Measurements from ENCODE around the gene TMCO2.

- TF ChIP-seq SIN3A (IDR thresholded peaks at IDR 0.05; ENCODE audit: low read depth) (no peak), EGR1 (IDR thresholded peaks at IDR 0.05; ENCODE audit: low read depth) (no peak)
- TF ChIP-seq, protein P1, sequence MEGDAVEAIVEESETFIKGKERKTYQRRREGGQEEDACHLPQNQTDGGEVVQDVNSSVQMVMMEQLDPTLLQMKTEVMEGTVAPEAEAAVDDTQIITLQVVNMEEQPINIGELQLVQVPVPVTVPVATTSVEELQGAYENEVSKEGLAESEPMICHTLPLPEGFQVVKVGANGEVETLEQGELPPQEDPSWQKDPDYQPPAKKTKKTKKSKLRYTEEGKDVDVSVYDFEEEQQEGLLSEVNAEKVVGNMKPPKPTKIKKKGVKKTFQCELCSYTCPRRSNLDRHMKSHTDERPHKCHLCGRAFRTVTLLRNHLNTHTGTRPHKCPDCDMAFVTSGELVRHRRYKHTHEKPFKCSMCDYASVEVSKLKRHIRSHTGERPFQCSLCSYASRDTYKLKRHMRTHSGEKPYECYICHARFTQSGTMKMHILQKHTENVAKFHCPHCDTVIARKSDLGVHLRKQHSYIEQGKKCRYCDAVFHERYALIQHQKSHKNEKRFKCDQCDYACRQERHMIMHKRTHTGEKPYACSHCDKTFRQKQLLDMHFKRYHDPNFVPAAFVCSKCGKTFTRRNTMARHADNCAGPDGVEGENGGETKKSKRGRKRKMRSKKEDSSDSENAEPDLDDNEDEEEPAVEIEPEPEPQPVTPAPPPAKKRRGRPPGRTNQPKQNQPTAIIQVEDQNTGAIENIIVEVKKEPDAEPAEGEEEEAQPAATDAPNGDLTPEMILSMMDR (IDR thresholded peaks at IDR 0.05 in 2 of 3, conservative IDR thresholded peaks at IDR 0.05 in 1 of 3; ENCODE audit: borderline replicate concordance in 1 of 3, insufficient read depth in 1 of 3, low read depth in 2 of 3, low read length in 2 of 3): no peak
These were observed 43.6 kb downstream of the TMCO2 start for GRCh38 chr1:40291293-40291692.
